ENCODE data around the gene RASGEF1C.

RASGEF1C gene

DNA sequence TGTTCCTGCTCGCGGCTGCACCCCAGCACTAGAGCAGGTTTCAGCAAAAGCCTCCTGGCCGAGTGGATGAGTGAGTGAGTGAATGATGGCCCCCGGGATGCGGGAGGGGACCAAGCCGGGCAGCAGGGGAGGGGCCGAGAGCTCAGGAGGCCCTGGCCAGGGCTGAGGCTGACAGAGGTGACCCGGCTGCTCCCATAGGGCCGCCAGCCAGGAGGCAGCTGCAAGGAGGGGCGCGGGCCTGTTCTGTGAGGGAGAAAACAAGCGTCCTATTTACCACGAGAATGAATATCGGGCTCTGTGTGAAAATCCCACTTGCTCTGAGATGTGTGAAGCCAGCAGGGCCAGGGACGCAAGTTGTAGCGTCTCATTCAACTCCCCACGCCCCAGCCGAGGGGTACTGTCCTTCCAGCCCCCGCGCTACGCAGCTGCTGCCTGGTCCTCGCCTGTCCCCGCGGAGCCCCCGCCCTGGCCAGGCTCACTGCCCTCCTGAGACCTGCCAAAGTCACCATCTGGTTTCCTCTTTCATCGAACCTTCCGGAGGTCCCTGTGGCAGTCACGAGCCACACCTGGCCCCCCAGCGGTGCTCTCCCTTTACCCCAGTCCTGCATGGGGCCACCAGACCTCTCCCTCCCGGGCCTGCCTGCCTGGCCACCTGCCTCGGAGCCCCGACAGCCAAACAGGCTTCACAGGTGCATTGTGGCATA, 38.8 kb downstream of the RASGEF1C start:
- Histone ChIP-seq H3K27ac (ENCODE audit: extremely low read depth, low read depth, low read length) (no peak overlapping the region), H3K4me3 (ENCODE audit: low read depth, low read length) (no peak overlapping the region), H3K4me1 (ENCODE audit: control insufficient read depth, insufficient read depth, low read length) (no peaks in the 10 kb centered on the region), H3K36me3 (ENCODE audit: control insufficient read depth in 2 of 2, insufficient read depth in 1 of 2, low read length in 2 of 2) (no peaks in the 10 kb centered on the region), H3K9me3 (ENCODE audit: control insufficient read depth, insufficient read depth, low read depth, low read length) (no peaks in the 10 kb centered on the region)
- TF ChIP-seq, protein P1, sequence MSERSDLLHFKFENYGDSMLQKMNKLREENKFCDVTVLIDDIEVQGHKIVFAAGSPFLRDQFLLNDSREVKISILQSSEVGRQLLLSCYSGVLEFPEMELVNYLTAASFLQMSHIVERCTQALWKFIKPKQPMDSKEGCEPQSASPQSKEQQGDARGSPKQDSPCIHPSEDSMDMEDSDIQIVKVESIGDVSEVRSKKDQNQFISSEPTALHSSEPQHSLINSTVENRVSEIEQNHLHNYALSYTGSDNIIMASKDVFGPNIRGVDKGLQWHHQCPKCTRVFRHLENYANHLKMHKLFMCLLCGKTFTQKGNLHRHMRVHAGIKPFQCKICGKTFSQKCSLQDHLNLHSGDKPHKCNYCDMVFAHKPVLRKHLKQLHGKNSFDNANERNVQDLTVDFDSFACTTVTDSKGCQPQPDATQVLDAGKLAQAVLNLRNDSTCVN (tag by site-specific recombination; optimal IDR thresholded peaks at IDR 0.05) = no peak
- TF ChIP-seq ZFP41 (tag by site-specific recombination; IDR thresholded peaks at IDR 0.05; ENCODE audit: borderline replicate concordance) (no peak), ZNF530 (tag by site-specific recombination; IDR thresholded peaks at IDR 0.05; ENCODE audit: low read depth) (no peak), HIC1 (tag by site-specific recombination; IDR thresholded peaks at IDR 0.05) (no peak), SCRT1 (tag by site-specific recombination; IDR thresholded peaks at IDR 0.05; ENCODE audit: borderline replicate concordance) (no peak), ZNF521 (tag by site-specific recombination; IDR thresholded peaks at IDR 0.05) (no peak), ZNF335 (tag by site-specific recombination; conservative IDR thresholded peaks at IDR 0.05) (no peak)
- ChIA-PET POLR2A (no interaction called here), CTCF (no interaction called here)

DNA sequence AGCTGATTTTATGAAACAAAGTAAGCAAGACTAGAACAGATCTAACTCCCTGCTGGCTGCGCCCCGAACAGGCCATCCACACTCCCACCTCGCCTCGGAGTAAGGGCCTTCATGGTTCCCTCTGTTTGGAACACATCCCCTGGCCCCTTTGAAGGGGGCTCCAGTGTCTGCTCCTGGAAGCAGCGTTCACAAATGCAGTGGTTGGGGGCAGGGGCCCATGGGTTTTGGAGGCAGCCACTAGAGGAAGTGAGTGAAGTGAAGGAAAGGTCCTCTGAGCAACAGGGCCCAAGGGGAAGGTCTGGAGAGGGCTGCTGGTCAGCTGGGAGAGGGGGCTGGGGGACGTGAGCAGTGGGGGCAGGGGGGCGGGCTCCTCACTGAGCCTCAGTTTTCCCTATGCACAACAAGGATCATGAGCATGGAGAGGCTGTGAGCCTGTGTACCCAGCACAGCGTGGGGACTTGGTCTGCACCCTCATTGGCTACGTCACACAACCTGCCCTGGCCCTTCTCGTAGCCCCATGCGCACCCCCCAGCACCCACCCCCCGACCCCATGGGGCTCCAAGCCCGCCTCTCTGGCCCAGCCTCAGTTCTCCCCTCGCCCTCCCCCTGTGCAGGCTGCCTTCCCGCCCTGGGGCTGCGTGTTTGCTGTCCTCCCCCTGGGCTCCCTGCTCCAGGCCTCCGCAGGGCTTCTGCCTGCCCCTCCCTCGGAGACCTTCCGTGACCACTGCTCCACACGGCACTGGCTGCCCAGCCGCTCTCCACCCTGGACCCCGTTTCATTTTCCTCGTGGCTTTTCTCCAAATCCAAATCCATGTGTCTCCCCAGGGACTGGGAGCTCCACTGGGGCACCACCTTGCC, 39.5 kb downstream of the RASGEF1C start:
- POLR2A ChIA-PET = no interaction called here

GRCh38 chr5:180168758-180169157, 40.3 kb downstream of the RASGEF1C start:
- no peak overlapping the region for H3K4me3 ChIP-seq (ENCODE audit: low read depth, low read length)
- H3K4me1 ChIP-seq (ENCODE audit: control insufficient read depth, insufficient read depth, low read length) = no peaks in the 10 kb centered on the region
- H3K36me3 ChIP-seq (ENCODE audit: control insufficient read depth in 2 of 2, insufficient read depth in 1 of 2, low read length in 2 of 2) = no peaks in the 10 kb centered on the region
- H3K9me3 ChIP-seq (ENCODE audit: control insufficient read depth, insufficient read depth, low read depth, low read length) = no peaks in the 10 kb centered on the region
- POLR2A ChIA-PET = no interaction called here
- no peak overlapping the region for H3K27ac ChIP-seq (ENCODE audit: extremely low read depth, low read depth, low read length)
- CTCF ChIA-PET = interaction anchor here (2.0 kb wide), 1 partner anchor 160 kb away, joined by 5 read pairs; no protein-coding TSS in a partner anchor
- TF ChIP-seq ZNF148 (tag by site-specific recombination; IDR thresholded peaks at IDR 0.05; ENCODE audit: borderline replicate concordance) (no peak), ZNF776 (tag by site-specific recombination; IDR thresholded peaks at IDR 0.05; ENCODE audit: borderline replicate concordance) (no peak), ELK4 (IDR thresholded peaks at IDR 0.05; ENCODE audit: borderline replicate concordance, low read depth, low read length) (no peak), HIC1 (tag by site-specific recombination; IDR thresholded peaks at IDR 0.05) (no peak), ZNF239 (tag by site-specific recombination; IDR thresholded peaks at IDR 0.05) (no peak), ZNF324 (tag by site-specific recombination; IDR thresholded peaks at IDR 0.05) (no peak), ZNF621 (tag by site-specific recombination; IDR thresholded peaks at IDR 0.05) (no peak)

More for the DNA sequence above, 39.5 kb downstream of the RASGEF1C start:
- CTCF ChIA-PET = interaction anchor here (2.0 kb wide), 1 partner anchor 159 kb away, joined by 5 read pairs; no protein-coding TSS in a partner anchor
- Histone ChIP-seq H3K4me1 (ENCODE audit: control insufficient read depth, insufficient read depth, low read length) (no peaks in the 10 kb centered on the region), H3K36me3 (ENCODE audit: control insufficient read depth in 2 of 2, insufficient read depth in 1 of 2, low read length in 2 of 2) (no peaks in the 10 kb centered on the region), H3K9me3 (ENCODE audit: control insufficient read depth, insufficient read depth, low read depth, low read length) (no peaks in the 10 kb centered on the region), H3K27ac (ENCODE audit: extremely low read depth, low read depth, low read length) (no peak overlapping the region), H3K4me3 (ENCODE audit: low read depth, low read length) (no peak overlapping the region)
- peak; percentile 35; the same call in 1 of the 2 replicates for TF ChIP-seq ZIC2 (tag by site-specific recombination; IDR thresholded peaks at IDR 0.05)
- TF ChIP-seq ATF2 (tag by site-specific recombination; IDR thresholded peaks at IDR 0.05; ENCODE audit: low read depth) = no peak
- TF ChIP-seq ZFP41 (tag by site-specific recombination; IDR thresholded peaks at IDR 0.05; ENCODE audit: borderline replicate concordance) = no peak
